Lower lobe of right lung (tissue), 2 donors: ENCODE measurements around the gene RHOB. TPM values are rescaled to one million over a fixed set of nuclear protein-coding genes. Genes with fewer than 3 reads are reported as not detected.

Experiments
- ATAC-seq, 2 donors: fragments of 200-7000 bp; cut with Tn5 transposase; one replicate each; pipeline ENCODE4 v1.9.1; 2020 to 2022; ENCODE audit warnings: mild to moderate bottlenecking in 2 of 2, moderate library complexity in 2 of 2
- DNase-seq: peaks from one replicate; pipeline ENCODE4 v3.0.0-alpha.2; 2020
- H3K27ac ChIP-seq: fragments of 200-600 bp; one replicate; pipeline ENCODE4 v1.8.0; 2022
- H3K27me3 ChIP-seq: fragments of 200-600 bp; one replicate; pipeline ENCODE4 v1.8.0; 2022; ENCODE audit warnings: low read depth
- H3K36me3 ChIP-seq: fragments of 200-600 bp; one replicate; pipeline ENCODE4 v1.8.0; 2022; ENCODE audit warnings: mild to moderate bottlenecking
- H3K4me1 ChIP-seq: fragments of 200-600 bp; one replicate; pipeline ENCODE4 v1.8.0; 2022
- H3K4me3 ChIP-seq: fragments of 200-600 bp; one replicate; pipeline ENCODE4 v1.8.0; 2022; ENCODE audit warnings: mild to moderate bottlenecking
- H3K9me3 ChIP-seq: fragments of 200-600 bp; one replicate; pipeline ENCODE4 v1.8.0; 2022
- intact Hi-C: fragments of 100-400 bp; cut with DNase I; formaldehyde crosslinking; loops from one replicate; pipeline ENCODE4 v1.11.0; 2022
- total RNA-seq: library from RNA; stranded (reverse); fragmentation: NEBNext Ultra II Directional; extraction: Animal tissue kit (Norgen Biotek cat#: 25700); gene quantifications from one replicate; pipeline ENCODE4 v1.2.1, GENCODE V29; 2021
- TF ChIP-seq, protein P1 (sequence below): fragments of 200-600 bp; IDR thresholded peaks from one replicate; pipeline ENCODE4 v1.8.0; 2022; ENCODE audit warnings: antibody characterized with exemption, mild to moderate bottlenecking
- donor health status: DM: no; HTN: yes; CAD: no; lungs with severe emphysema.

Gene RHOB
- total RNA-seq, 1 donor from 2014 or later, result 176 TPM

DNA sequence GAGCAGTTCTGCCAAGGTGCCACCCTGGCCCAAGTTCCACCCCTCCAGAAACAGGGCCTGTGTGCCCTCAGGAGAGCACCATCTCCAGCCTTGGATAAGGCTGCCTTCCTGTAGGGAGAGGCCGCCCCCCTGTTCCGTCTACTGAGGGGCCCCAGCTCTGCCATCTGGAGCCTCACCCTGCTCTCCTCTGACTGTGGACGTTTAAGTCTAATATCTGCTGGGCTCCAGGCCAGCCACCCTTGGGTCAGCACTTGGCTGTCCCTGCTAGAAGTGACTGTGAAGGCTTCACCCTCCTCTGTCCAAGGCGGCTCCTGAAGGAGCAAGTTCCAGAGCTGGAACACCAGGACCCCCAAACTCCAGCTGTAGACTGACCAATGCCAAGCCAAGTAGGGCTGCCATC is 26.3 kb downstream of the RHOB start:
- Histone ChIP-seq H3K4me1 (no peaks in the 10 kb centered on the region), H3K36me3 (no peaks in the 10 kb centered on the region), H3K27me3 (no peaks in the 10 kb centered on the region), H3K4me3 (no peak overlapping the region), H3K9me3 (no peaks in the 10 kb centered on the region), H3K27ac (no peak overlapping the region)
- DNase-seq, result no peak
- ATAC-seq, result no peak
- intact Hi-C loops, result no loop called here
- TF ChIP-seq, protein P1, sequence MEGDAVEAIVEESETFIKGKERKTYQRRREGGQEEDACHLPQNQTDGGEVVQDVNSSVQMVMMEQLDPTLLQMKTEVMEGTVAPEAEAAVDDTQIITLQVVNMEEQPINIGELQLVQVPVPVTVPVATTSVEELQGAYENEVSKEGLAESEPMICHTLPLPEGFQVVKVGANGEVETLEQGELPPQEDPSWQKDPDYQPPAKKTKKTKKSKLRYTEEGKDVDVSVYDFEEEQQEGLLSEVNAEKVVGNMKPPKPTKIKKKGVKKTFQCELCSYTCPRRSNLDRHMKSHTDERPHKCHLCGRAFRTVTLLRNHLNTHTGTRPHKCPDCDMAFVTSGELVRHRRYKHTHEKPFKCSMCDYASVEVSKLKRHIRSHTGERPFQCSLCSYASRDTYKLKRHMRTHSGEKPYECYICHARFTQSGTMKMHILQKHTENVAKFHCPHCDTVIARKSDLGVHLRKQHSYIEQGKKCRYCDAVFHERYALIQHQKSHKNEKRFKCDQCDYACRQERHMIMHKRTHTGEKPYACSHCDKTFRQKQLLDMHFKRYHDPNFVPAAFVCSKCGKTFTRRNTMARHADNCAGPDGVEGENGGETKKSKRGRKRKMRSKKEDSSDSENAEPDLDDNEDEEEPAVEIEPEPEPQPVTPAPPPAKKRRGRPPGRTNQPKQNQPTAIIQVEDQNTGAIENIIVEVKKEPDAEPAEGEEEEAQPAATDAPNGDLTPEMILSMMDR, result no peak

DNA sequence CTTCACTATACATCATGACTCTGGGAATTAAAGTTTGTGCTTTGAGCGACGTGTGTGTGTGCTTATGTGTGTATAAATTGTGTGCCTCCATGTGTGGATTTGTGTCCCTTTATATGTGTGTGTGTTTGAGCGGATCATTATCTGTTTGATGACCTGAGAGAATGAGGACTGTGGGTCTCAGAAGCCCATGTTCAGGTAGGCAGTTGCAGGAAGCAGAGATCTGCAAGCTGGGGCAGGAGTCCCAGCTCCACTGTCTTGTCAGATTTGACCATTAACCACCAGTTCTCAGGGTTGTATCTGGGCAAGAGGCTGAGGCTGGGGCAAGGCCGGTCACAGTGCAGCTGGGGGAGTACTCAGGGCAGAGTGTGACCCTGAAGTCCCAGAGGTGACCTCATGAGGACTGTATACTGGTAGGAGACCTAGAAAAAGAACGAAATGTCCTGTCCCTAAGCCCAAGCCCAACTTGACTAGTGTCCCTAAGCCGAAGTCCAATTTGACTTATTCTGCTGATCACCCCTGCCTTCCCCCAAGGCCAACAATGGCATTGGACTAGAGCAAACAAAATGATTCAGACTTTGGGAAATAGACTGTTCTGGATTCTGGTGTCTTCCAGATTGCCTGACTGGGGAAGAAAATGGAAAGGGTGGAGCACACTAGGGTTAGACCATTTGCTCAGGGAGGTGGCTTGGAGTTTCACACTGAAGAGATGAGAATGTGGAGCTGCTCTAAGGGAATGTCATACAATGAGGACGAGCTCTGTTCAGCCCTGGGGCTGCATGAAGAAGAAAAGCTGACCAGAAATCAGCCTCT is 28.1 kb downstream of the RHOB start:
- TF ChIP-seq, protein P1, result no peak
- H3K27me3 ChIP-seq, result no peaks in the 10 kb centered on the region
- ATAC-seq (peak in 1 of 2 donors; percentile 33), DNase-seq (no peak)
- no peaks in the 10 kb centered on the region for H3K9me3 ChIP-seq
- no peaks in the 10 kb centered on the region for H3K36me3 ChIP-seq
- intact Hi-C loops, result no loop called here
- H3K4me1 ChIP-seq, result no peaks in the 10 kb centered on the region
- H3K27ac ChIP-seq, result no peak overlapping the region
- no peak overlapping the region for H3K4me3 ChIP-seq

DNA sequence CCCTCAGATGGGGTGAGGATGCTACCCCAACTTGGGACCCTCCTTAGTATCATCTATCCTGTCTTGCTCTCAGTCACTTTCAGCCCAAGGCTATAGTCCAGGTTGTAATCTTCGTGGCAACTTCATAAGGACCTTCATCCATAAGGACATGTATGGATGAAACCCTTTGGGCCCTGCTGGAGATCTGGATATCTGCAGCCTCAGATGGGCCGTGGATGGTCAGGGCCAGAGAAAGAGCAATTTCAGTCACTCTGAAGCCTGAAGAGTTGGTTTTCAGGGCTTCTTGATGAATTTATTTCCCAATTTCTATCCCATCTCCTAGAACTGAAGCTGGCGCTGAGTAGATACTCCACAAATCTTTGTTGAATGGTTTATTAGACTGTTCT is 28.7 kb downstream of the RHOB start:
- Histone ChIP-seq H3K9me3 (no peaks in the 10 kb centered on the region), H3K27me3 (no peaks in the 10 kb centered on the region), H3K27ac (no peak overlapping the region), H3K36me3 (no peaks in the 10 kb centered on the region), H3K4me1 (no peaks in the 10 kb centered on the region), H3K4me3 (no peak overlapping the region)
- DNase-seq (no peak), ATAC-seq (no peak)
- intact Hi-C loops, result no loop called here
- TF ChIP-seq, protein P1, result no peak

DNA sequence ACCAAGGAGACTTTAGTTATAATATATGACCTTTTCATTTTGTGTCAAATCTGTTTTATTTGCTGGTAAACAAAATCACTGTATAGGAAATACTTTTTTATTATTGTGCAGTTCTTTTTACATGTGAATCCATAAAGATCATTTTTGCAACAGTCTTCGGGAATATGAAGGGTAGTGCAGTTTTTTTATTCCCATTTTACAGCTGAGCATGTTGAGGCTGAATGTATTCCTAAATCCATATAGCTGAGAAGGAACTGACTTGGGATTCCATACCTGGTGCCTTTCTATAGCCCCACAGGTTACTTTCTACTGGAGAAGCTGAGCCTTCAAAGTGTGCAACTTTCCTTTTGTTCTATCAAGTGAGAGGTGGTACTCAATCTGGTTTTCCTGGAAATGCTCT is 29.6 kb downstream of the RHOB start:
- no peak overlapping the region for H3K27ac ChIP-seq
- no peak overlapping the region for H3K4me3 ChIP-seq
- ATAC-seq (no peak), DNase-seq (no peak)
- H3K27me3 ChIP-seq, result no peaks in the 10 kb centered on the region
- H3K36me3 ChIP-seq, result no peaks in the 10 kb centered on the region
- no peaks in the 10 kb centered on the region for H3K9me3 ChIP-seq
- H3K4me1 ChIP-seq, result no peaks in the 10 kb centered on the region
- intact Hi-C loops, result no loop called here
- TF ChIP-seq, protein P1, result no peak

DNA sequence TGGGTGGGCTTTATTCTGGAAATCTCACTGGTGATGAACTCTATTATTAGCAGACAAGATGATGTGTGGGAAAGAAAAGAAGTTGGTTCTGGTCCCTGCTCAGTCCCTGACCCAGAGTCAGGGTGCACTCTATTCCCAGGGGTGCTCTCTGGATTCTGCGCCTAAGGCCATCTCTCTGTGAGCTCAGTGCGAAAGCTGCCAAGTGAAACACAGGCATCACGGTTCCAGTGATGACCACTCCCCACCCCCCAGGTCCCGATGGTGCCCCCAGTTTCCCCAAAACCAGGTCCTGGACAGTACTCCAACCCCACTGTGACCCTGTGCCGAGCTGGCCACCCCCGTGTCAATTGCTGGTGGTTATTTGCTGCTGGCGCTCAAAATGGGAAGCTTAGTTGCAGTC is 30.1 kb downstream of the RHOB start:
- Histone ChIP-seq H3K4me1 (no peaks in the 10 kb centered on the region), H3K36me3 (no peaks in the 10 kb centered on the region), H3K4me3 (no peak overlapping the region), H3K27ac (no peak overlapping the region), H3K9me3 (no peaks in the 10 kb centered on the region), H3K27me3 (no peaks in the 10 kb centered on the region)
- intact Hi-C loops, result no loop called here
- DNase-seq (no peak), ATAC-seq (no peak)
- TF ChIP-seq, protein P1, result no peak
